HEK293 (cell line): ENCODE data around the gene EIF1.

Experiments
- CTCF ChIP-seq: fragments of 450-650 bp; formaldehyde crosslinking; IDR thresholded peaks from 2 replicates; pipeline ENCODE4 v1.5.1; 2016; ENCODE audit warnings: missing biosample characterization, missing genetic modification characterization
- ELK4 ChIP-seq: IDR thresholded peaks from 2 replicates; pipeline ENCODE4 v1.6.1; 2011; ENCODE audit warnings: mild to moderate bottlenecking, low read depth, low read length, borderline replicate concordance
- FEZF1 ChIP-seq: fragments of 450-650 bp; formaldehyde crosslinking; IDR thresholded peaks from 2 replicates; pipeline ENCODE4 v1.5.1; 2016; ENCODE audit warnings: missing biosample characterization, missing genetic modification characterization
- GLI4 ChIP-seq: fragments of 450-650 bp; formaldehyde crosslinking; IDR thresholded peaks from 2 replicates; pipeline ENCODE4 v1.5.1; 2016; ENCODE audit warnings: missing biosample characterization, missing genetic modification characterization
- KLF16 ChIP-seq: fragments of 450-650 bp; formaldehyde crosslinking; IDR thresholded peaks from 2 replicates; pipeline ENCODE4 v1.5.1; 2017; ENCODE audit warnings: missing biosample characterization, missing genetic modification characterization
- TCF7L2 ChIP-seq: IDR thresholded peaks from 2 replicates; pipeline ENCODE4 v1.6.1; 2011; ENCODE audit warnings: low read depth, mild to moderate bottlenecking, inconsistent platforms, low read length, moderate library complexity, borderline replicate concordance
- YY1 ChIP-seq: fragments of 450-650 bp; formaldehyde crosslinking; IDR thresholded peaks from 2 replicates; pipeline ENCODE4 v1.5.1; 2018; ENCODE audit warnings: missing biosample characterization, missing genetic modification characterization
- ZBTB17 ChIP-seq: fragments of 450-650 bp; formaldehyde crosslinking; IDR thresholded peaks from 2 replicates; pipeline ENCODE4 v1.5.1; 2016; ENCODE audit warnings: missing biosample characterization, missing genetic modification characterization
- ZNF354C ChIP-seq: fragments of 450-650 bp; formaldehyde crosslinking; IDR thresholded peaks from 2 replicates; pipeline ENCODE4 v1.5.1; 2016; ENCODE audit warnings: missing biosample characterization, missing genetic modification characterization, low read depth, borderline replicate concordance
- ZNF366 ChIP-seq: fragments of 450-650 bp; formaldehyde crosslinking; conservative IDR thresholded peaks from 2 replicates; pipeline ENCODE4 v1.5.1; 2016; ENCODE audit warnings: missing biosample characterization, missing genetic modification characterization
- ZNF394 ChIP-seq: fragments of 450-650 bp; formaldehyde crosslinking; IDR thresholded peaks from 2 replicates; pipeline ENCODE4 v1.5.1; 2016; ENCODE audit warnings: missing biosample characterization, missing genetic modification characterization, mild to moderate bottlenecking, moderate library complexity, borderline replicate concordance
- ZNF473 ChIP-seq: fragments of 450-650 bp; formaldehyde crosslinking; IDR thresholded peaks from 2 replicates; pipeline ENCODE4 v1.5.1; 2017; ENCODE audit warnings: missing biosample characterization, missing genetic modification characterization
- ZNF600 ChIP-seq: fragments of 450-650 bp; formaldehyde crosslinking; IDR thresholded peaks from 2 replicates; pipeline ENCODE4 v1.5.1; 2016; ENCODE audit warnings: missing biosample characterization, missing genetic modification characterization

DNA sequence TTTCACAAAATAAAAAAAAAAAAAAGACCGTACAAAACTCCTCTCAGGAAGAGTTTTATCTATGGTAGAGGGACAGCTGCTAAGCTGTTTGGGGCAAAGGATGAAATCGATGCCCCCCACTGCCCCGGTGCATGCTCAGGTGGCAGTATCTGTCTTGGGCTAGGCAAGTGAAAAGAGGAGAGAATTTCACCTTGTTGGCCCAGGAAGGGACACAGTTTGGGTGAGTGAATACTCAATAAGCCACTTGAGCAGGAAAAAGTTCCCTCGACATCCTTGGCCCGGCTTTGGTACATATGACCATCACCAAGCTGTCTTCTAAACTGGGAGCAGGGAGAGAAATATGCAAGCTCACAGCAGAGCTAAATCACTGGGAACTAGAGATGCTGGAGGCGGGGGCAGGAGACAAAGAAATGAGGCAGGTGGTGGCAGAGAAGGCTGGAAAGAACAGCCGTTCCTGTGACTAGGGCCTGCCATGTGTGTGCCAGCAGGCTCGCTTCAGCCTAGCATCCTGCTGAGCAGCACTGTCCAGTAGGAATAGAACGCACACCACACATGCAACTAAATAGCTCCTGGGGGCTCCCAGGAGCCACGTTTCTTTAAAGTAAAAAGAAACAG lies 8.2 kb upstream of the EIF1 start:
- TF ChIP-seq CTCF: no peak
- no peak for TF ChIP-seq YY1 (tag by site-specific recombination)
- TF ChIP-seq FEZF1 (tag by site-specific recombination): no peak
- TF ChIP-seq ELK4: no peak
- TF ChIP-seq ZNF366 (tag by site-specific recombination): no peak
- no peak for TF ChIP-seq ZNF473 (tag by site-specific recombination)
- TF ChIP-seq ZNF394 (tag by site-specific recombination): no peak
- TF ChIP-seq ZBTB17 (tag by site-specific recombination): no peak
- TF ChIP-seq GLI4 (tag by site-specific recombination): no peak
- TF ChIP-seq ZNF354C: no peak
- no peak for TF ChIP-seq KLF16 (tag by site-specific recombination)
- no peak for TF ChIP-seq ZNF600 (tag by site-specific recombination)
- no peak for TF ChIP-seq TCF7L2
